Measurements from ENCODE around the gene NRXN3. TPM values are rescaled to one million over a fixed set of nuclear protein-coding genes. Genes with fewer than 3 reads are reported as not detected.

Gene NRXN3
- total RNA-seq, 1 experiment from 2014 or later = 1.1 TPM

DNA sequence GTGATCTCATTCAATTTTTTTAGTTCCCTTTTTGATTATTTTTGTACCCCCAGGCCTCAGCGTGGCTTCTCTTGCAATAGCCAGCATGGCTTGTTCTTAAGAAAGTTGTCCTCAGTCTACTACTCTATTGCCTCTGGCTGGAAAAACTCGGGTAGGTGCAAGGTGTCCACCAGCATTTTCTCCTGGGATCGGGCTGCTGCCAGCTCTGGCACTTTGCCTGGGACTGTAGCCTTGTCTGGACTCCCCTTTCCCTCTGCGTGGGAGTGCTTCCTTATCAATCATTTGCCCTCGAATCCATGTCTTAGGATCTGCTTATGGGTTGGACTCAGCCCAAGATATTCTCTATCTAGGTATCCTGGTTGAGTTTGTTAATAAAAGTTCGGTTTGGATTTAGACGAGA is 1267.8 kb downstream of the NRXN3 start:
- Histone ChIP-seq H3F3A (ENCODE audit: low read length, unreplicated experiment) (no peaks in the 10 kb centered on the region), H4K20me1 (ENCODE audit: low read length) (no peaks in the 10 kb centered on the region), H3K79me2 (ENCODE audit: low read length) (no peaks in the 10 kb centered on the region), H3K27me3 (ENCODE audit: low read length) (no peaks in the 10 kb centered on the region), H3K9me2 (replicated peaks; ENCODE audit: low read length) (no peaks in the 10 kb centered on the region), H3K27ac (ENCODE audit: low read length) (no peak overlapping the region), H2AFZ (ENCODE audit: low read length) (no peak overlapping the region), H3K9me3 (ENCODE audit: low read length) (no peaks in the 10 kb centered on the region), H3K4me3 (ENCODE audit: low read length) (no peak overlapping the region), H3K4me2 (ENCODE audit: low read length) (no peak overlapping the region), H3K36me3 (ENCODE audit: low read depth, low read length) (no peaks in the 10 kb centered on the region), H3K4me1 (ENCODE audit: insufficient read depth, low read length) (no peaks in the 10 kb centered on the region), H3K9ac (ENCODE audit: low read length) (no peak overlapping the region)
- CTCF ChIA-PET = no interaction called here
- TF ChIP-seq EZH2 (IDR thresholded peaks at IDR 0.05; ENCODE audit: low read length, unreplicated experiment) (no peak), EZH2phosphoT487 (IDR thresholded peaks at IDR 0.05; ENCODE audit: borderline replicate concordance, low read length) (no peak)
- TF ChIP-seq, protein P1, sequence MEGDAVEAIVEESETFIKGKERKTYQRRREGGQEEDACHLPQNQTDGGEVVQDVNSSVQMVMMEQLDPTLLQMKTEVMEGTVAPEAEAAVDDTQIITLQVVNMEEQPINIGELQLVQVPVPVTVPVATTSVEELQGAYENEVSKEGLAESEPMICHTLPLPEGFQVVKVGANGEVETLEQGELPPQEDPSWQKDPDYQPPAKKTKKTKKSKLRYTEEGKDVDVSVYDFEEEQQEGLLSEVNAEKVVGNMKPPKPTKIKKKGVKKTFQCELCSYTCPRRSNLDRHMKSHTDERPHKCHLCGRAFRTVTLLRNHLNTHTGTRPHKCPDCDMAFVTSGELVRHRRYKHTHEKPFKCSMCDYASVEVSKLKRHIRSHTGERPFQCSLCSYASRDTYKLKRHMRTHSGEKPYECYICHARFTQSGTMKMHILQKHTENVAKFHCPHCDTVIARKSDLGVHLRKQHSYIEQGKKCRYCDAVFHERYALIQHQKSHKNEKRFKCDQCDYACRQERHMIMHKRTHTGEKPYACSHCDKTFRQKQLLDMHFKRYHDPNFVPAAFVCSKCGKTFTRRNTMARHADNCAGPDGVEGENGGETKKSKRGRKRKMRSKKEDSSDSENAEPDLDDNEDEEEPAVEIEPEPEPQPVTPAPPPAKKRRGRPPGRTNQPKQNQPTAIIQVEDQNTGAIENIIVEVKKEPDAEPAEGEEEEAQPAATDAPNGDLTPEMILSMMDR (conservative IDR thresholded peaks at IDR 0.05; ENCODE audit: low read depth, low read length) = no peak
- DNase-seq (no peak), ATAC-seq (no peak)
- no TSS peak for BruUV-seq (replicated peaks)
- POLR2A ChIA-PET (ENCODE audit: unreplicated experiment) = no interaction called here
- intact Hi-C loops (cut with micrococcal nuclease) = no loop called here

- Histone ChIP-seq H3K4me2 (ENCODE audit: low read length) (no peak overlapping the region), H2AFZ (ENCODE audit: low read length) (no peak overlapping the region), H3K27ac (ENCODE audit: low read length) (no peak overlapping the region), H3K9ac (ENCODE audit: low read length) (no peak overlapping the region), H3K79me2 (ENCODE audit: low read length) (no peaks in the 10 kb centered on the region), H3K4me3 (ENCODE audit: low read length) (no peak overlapping the region), H3K27me3 (ENCODE audit: low read length) (no peaks in the 10 kb centered on the region), H4K20me1 (ENCODE audit: low read length) (no peaks in the 10 kb centered on the region), H3K9me2 (replicated peaks; ENCODE audit: low read length) (no peaks in the 10 kb centered on the region), H3K4me1 (ENCODE audit: insufficient read depth, low read length) (no peaks in the 10 kb centered on the region), H3F3A (ENCODE audit: low read length, unreplicated experiment) (no peaks in the 10 kb centered on the region), H3K9me3 (ENCODE audit: low read length) (no peaks in the 10 kb centered on the region), H3K36me3 (ENCODE audit: low read depth, low read length) (no peaks in the 10 kb centered on the region)
- no peak for TF ChIP-seq EZH2 (IDR thresholded peaks at IDR 0.05; ENCODE audit: low read length, unreplicated experiment)
- TF ChIP-seq, protein P1 (conservative IDR thresholded peaks at IDR 0.05; ENCODE audit: low read depth, low read length) = no peak
- no peak for TF ChIP-seq EZH2phosphoT487 (IDR thresholded peaks at IDR 0.05; ENCODE audit: borderline replicate concordance, low read length)
- DNase-seq = no peak
- ChIA-PET POLR2A (ENCODE audit: unreplicated experiment) (no interaction called here), CTCF (no interaction called here)
- no TSS peak for BruUV-seq (replicated peaks)
- intact Hi-C loops (cut with micrococcal nuclease) = no loop called here
- no peak for ATAC-seq
Measured at GRCh38 chr14:79438696-79439342, 1268.6 kb downstream of the NRXN3 start.

GRCh38 chr14:79442786-79443185 is 1272.6 kb downstream of the NRXN3 start:
- no peak overlapping the region for H3K27ac ChIP-seq (ENCODE audit: low read length)
- no peaks in the 10 kb centered on the region for H3K79me2 ChIP-seq (ENCODE audit: low read length)
- ATAC-seq (no peak), DNase-seq (no peak)
- no TSS peak for BruUV-seq (replicated peaks)
- no peak overlapping the region for H2AFZ ChIP-seq (ENCODE audit: low read length)
- H3F3A ChIP-seq (ENCODE audit: low read length, unreplicated experiment) = no peaks in the 10 kb centered on the region
- TF ChIP-seq EZH2phosphoT487 (IDR thresholded peaks at IDR 0.05; ENCODE audit: borderline replicate concordance, low read length) (no peak), EZH2 (IDR thresholded peaks at IDR 0.05; ENCODE audit: low read length, unreplicated experiment) (no peak)
- TF ChIP-seq, protein P1 (conservative IDR thresholded peaks at IDR 0.05; ENCODE audit: low read depth, low read length) = no peak
- H3K4me3 ChIP-seq (ENCODE audit: low read length) = no peak overlapping the region
- no peaks in the 10 kb centered on the region for H3K27me3 ChIP-seq (ENCODE audit: low read length)
- H3K9me3 ChIP-seq (ENCODE audit: low read length) = no peaks in the 10 kb centered on the region
- H3K9me2 ChIP-seq (replicated peaks; ENCODE audit: low read length) = no peaks in the 10 kb centered on the region
- CTCF ChIA-PET = no interaction called here
- no peaks in the 10 kb centered on the region for H3K4me1 ChIP-seq (ENCODE audit: insufficient read depth, low read length)
- intact Hi-C loops (cut with micrococcal nuclease) = no loop called here
- H4K20me1 ChIP-seq (ENCODE audit: low read length) = no peaks in the 10 kb centered on the region
- POLR2A ChIA-PET (ENCODE audit: unreplicated experiment) = no interaction called here
- H3K9ac ChIP-seq (ENCODE audit: low read length) = no peak overlapping the region
- H3K36me3 ChIP-seq (ENCODE audit: low read depth, low read length) = no peaks in the 10 kb centered on the region
- H3K4me2 ChIP-seq (ENCODE audit: low read length) = no peak overlapping the region
